Activated gamma-delta T cell treated with anti-CD3 and anti-CD28 coated beads, Interleukin-2, amount 50 U/mL, for 16 hours (primary cell): ENCODE results near the gene HS3ST1.

Experiments
- DNase-seq: peaks from one replicate; pipeline ENCODE4 v3.0.0-alpha.2; 2020; ENCODE audit warnings: low read depth

Gene HS3ST1

DNA sequence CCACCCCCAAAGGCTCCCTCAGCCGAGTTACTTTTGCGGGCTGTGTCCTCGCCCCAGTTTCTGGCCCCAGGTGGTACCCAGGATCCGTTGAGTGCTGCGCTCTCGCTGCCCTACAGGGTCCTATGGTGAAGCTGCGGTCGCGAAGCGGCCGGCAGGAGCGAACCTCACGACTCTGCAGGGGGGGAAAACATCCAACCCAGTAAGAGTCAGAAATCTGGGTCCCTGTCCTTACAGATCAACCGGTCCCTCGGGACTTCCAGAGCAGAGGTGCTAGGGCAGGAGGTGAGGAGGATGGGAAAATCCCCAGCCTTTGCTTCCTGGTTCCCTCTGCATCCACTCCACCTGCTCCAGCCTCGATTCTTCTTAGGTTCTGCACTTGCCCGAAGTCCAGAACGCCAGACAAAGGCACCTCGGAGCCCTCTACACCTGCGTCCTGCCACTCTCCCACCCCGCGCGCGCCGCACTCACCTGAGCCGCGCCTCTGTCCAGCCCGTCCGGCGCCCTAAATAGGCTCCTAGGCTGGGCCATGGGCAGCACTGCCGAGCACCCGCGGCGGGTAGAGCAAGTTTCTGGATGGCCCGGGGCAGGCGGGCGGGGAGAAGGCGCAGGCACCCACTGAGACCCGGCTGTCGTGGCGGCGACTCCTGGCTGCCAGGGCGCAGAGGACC is at the start of gene HS3ST1:
Gene HS3ST1 (minus strand): TSS at position 664 of the 668 bp plus-strand sequence. CDS start 28,889 bp downstream, outside the sequence.
- DNase-seq = no peak

DNA sequence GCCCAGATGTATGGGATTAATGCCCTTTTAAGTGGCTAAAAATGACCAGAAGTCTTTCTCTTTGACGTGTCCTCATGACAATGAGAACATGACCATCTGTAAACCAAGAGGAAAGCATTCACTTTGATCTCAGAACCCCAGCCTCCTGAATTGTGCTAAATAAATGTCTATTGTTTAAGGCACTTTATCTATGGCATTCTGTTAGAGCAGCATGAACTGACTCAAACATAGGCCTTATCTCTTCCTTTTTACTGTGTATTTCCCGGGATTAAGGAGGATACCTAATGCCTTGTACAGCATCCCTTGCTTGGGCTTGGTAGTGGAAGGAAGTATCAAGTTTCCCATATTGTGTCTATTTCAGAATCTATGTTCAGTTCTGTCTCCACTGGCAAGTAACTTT is 47.2 kb upstream of the HS3ST1 start:
- no peak for DNase-seq

DNA sequence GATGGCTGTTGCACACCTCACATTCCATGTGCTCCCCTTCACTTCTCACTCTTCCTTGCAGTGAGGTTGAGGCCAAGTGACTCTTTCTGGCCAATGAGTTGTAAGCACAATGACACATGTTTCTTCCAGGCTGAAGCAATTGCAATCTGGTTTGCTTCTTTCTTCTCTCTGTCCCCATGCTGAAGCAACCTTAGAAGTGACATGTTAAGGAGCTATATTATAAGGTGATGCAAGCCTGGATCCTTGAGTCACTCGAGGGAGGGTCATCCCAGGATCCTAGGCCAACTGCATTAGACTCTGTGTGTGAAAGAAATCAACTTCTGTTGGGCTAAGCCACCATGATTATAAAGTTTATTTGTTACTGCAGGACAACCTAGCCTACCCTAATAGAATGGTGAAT is 45.5 kb upstream of the HS3ST1 start:
- DNase-seq = no peak

DNA sequence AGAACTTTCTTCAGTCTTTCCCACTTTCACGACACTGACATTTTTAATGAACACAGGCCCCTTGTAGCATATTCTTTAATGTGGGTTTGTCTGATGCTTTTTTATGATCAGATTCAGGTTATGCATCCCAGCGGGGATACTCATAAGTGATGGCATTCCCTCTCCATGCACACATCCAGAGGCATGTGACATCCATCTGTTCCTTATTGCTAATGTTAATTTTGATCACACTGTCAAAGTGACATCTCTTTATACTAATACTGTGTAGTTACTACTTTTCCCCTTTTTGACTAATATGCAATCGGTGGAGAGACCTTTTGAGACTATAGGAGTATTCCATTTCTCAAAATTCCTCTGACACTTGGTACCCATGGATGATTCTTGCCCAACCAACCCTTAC is 43.8 kb upstream of the HS3ST1 start:
- DNase-seq = no peak

DNA sequence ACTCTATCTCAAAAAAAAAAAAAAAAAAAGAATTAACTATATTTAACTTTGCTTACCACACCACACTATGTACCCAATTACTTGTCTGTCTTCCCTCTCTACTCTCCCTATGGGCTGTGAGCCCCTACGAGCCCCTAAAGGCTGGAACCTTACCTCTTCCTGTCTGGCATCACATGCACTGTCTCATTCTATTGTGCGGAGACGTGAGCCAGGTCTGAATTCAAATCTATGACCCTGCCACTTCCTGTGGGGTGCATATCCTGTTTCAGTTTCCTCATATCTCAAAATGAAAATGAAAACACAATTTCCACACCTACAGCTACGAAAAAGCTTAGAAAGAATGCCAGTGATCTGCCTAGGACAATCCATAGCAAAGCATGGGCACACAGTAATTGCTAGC is 42.9 kb upstream of the HS3ST1 start:
- DNase-seq = peak; percentile 20

DNA sequence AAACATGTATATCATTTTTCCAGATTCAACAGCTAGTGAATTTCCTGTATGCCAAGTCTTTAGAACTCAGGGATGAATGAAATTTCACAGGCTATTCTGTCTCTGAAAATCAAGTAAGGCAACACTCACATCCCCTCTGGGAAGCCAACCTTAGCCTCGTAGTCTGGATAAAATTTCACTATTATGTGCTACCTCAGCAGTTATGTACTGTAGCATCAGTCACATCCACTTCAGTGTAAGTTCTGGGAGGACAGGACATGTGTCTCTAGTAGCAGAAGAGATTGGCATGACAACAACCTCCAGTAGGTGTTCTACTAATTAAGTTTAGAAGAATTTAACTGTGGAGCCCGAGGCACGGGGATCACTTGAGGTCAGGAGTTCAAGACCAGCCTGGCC is 42.4 kb upstream of the HS3ST1 start:
- DNase-seq = no peak

DNA sequence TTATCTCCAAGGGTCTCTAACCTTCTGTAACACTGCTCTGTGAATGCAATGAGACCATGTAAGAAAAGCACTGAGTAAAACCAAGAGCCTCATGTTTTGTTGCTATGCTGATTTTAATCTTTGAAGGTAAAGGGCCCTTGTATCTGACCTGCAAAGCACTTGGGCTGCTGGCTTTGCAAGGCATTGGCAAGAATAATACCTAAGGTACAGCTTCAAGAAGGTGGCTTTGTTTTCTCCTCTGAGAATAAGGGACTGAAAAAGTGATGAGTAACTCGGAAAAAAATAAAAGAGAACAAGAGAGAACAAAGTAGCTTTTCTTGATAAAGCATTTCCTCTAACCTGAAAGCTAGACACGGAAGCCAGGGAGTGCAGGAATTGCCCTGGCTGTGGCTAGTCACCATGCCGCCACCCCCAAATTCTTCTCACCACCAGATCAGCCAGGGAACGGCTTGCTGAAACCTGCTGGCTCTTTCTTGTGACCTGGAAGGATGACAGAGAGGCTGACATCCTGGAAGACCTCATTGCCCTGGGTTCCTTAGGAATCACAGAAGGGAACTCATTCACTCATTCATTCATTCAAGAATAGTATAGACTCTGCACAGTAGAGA is 41.8 kb upstream of the HS3ST1 start:
- DNase-seq = no peak

DNA sequence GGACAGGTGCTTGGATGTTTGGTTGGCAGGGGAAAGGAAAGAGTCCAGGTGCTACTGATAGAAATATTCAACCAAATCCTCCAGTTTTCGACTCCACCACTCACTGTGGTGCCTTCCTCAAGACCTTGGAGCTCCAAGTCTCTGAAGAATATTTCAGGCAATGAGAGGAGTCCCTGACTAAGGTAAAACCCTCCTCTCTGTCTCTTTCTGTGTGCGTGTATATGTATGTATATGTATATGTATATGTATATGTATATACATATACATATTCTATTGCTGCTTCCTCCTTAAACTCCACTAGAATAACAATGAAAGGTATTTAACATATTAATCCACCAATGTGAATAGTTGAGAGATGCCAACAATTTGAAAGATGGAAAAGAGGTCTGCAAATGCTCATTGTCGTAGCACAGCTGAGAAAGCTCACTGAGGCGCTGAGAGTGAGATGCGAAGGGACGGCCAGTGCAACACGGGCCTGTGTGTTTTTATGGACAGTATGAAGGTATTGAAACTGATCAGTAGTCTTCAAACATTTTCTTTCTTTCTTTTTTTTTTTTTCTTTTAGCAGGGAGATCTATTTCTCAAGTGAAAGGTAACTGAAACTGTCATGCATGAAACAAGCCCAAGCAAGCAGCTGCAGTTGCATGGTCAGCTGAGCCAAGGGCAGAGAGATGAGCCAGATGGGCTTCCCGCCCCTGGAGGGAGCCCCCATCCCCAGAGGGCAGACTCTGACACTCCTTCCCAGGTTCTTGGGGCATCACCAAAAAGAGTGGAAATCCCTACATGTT is 41.1 kb upstream of the HS3ST1 start:
- DNase-seq = no peak

DNA sequence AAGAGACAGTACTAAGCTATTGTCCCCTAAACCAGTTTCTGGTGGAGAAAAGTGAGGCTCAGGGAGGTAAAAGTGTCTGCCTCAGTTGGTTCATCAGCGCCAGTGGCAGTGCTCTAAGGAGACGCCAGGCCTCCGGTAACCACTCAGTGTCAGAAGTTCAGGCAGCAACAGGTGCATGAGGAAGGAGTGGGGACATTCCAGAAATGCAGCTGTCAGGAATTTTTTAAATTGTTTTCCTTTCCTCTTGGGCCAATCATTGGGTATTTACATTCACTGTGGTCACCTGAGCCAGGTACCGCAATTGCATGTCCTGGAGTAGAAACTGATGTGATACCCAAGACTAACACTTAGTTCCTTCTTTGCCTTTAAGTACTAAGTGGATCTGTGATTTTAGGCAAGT is 40.2 kb upstream of the HS3ST1 start:
- DNase-seq = no peak

DNA sequence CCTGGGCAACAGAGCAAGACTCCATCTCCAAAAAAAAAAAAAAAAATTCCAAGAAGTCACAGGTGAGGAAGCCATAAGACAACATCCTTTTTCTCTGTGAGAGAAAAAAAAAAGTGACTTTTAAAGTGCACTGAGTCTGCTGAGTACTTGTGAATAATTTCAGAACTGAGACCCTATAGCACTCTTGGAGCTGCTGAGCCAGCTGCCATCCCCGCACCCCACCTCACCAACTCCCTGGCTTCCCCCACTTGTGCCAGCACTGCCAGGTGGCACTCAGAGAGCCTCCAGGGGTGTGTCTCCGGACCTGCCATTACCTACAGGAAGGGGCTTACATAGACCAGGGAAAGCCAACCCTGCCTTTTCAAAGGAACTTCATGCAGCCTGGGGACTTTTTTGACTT is 39.2 kb upstream of the HS3ST1 start:
- DNase-seq = no peak

DNA sequence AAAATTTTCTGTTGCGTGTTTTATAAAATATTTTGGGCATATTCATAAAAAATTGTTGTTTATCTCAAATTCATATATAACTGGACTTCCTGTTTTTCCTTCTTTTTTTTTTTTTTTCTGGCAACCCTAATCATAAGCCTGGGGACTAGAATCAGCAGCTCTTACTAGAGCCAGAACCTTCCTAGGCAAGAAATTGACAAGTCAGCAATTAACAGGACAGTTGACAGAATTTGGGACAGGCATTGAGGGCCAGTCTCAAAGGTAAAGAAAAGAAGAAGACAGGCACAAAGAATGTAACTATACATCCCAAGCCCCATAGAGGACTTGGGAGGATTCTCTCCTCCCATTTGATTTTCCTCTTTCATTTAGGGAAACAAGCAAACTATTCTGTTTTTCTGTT is 35.0 kb upstream of the HS3ST1 start:
- no peak for DNase-seq

DNA sequence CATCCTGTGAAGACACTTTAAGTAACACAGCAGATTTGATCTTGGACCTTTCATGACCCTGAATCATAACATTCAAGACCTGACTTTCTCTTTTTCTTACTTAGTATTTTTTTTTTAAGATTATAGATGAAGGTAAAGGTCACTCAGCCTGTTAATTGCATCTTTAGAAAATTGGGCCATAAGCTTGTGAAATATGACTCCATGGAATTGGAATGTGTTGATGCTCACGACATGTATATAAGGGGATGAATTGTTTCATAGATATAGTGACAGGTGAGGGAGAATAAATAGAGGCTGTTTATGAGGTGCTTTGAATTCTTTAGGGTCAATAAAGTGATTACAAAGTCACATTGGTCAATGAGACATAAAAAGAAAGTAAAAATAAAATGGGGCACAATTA is 27.7 kb upstream of the HS3ST1 start:
- DNase-seq = no peak

DNA sequence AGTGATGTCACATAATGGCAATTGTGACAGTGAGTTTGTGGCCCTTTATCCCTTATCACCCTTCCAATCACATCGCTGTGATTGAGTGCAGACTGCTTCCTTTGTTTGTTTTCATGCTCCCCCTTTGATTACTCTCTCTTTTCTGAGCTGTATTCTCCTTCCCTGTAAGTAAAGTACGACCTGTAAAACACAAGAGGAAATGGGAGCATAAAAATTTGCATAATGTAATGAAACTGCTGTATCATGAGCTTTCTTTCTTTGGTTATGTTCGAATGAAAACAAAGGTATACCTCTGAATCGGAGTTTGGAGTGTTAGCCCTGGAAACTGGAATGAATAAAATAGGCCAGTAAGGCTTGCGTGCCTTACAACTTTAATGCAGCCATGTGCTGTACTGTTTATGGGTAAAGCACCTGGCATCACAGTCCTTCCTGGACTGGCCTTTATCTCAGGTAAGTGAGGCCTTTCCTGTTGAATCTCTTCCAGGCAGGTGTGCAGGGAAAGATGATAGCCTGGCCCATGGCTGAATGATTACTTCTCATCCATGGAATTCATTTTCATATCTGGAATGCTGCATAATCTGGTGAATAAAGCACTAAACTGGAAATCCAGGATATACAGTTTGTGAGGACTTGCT is 26.6 kb upstream of the HS3ST1 start:
- no peak for DNase-seq

DNA sequence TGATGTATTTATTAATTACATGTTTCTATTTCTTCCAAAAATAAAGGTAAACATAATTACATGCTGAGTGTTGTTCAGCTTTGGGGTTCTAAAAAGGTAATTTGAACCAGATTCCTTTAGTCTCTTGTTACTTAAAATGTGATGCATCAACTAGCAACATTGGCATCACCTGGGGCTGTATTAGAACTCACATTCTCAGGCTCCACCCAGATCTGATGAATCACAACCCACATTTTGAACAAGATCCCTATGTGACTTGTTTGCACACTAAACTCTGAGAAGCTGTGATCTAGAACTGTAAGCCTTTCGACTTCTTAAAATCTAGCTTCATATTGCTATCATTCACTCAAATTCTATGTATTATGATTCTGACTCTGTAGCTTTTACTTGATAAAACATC is 23.0 kb upstream of the HS3ST1 start:
- DNase-seq = no peak

DNA sequence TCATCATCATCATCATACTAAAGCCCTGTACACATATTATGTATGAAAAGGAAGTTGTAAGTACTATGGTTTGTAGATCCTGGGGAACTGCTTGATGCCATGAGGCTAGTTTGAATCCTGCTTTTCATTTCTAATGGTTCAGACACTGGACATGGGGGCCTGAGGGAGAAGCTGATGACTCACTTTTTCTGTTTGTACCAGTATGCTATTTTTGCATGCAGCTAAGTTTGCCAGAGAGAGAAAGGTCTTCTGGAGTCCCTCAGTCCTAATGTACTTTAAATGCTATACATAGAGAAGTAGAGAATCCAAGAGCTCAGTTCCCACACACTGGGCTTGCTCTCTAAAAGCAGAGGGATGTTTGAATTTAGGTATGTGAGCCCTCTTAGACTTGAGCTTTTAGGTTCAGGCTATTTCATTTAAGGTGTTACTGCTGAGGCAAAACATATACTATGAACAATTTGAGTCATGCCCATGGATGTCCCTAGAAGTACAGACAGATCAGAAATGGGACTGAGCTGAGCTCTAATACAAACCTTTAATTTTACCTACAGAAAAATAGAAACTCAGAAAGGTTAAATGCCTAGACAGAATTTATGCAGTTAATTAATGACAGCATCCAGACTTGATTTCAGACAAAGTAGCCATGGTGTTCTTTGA is 17.6 kb upstream of the HS3ST1 start:
- no peak for DNase-seq

DNA sequence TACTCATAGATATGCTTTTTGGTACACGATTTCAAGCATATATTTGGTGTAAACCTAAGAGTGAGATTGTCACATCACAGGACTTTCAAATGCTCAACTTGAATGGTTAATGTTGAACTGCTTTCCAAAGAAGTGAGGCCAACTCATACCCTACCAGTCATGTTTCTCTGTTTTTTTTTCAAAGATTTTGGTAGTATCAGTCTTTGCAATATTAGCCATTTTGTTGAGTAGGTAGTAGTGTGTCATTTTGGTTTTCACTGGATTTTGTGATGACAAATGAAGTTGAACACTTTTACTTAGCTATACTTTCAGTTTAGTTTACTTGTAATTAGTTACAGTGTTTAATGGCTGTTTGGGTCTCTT is 12.5 kb upstream of the HS3ST1 start:
- no peak for DNase-seq

DNA sequence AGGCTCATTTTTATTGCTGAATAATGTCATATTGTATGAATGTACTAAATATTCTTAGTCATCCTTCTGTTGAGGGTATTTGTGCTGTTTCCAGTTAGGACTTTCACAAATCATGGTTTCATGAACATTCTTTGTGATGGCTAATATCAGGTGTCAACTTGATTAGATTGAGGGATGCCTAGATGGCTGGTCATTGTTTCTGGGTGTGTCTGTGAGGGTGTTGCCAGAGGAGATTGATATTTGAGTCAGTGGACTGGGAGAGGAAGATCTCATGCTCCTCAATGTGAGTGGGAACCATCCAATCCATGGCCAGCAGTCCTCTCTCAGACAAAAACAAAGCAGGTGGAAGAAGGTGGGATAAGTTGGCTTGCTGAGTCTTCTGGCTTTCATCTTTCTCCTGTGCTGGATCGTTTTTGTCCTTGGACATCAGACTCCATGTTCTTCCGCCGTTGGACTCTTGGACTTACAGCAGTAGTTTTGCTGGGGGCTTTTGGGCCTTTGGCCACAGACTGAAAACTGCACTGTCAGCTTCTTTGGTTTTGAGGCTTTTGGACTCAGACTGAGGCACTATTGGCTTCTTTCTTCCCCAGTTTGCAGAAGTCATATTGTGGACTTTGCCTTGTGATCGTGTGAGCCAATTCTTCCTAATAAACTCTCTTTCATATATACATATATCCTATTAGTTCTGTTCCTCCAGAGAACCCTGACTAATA is 11.9 kb upstream of the HS3ST1 start:
- DNase-seq = no peak

DNA sequence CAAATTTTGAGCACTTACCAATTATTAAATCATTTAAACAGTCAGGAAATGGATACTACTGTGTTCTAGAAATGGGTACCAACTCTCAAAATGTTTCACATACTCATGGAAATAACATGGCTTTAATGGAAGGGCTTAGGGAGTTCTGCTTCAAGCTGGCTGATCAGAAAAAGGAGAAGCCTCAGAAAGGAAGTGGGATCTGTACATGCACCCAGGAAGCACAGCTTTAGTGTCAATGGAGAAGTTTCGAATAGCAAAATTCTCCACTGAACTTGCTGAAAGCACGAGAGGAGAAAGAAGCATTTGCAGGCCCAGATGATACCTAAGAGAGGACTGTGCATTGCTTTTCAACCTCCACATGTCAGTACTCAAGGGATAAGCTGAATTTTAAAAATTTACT is 11.1 kb upstream of the HS3ST1 start:
- no peak for DNase-seq

DNA sequence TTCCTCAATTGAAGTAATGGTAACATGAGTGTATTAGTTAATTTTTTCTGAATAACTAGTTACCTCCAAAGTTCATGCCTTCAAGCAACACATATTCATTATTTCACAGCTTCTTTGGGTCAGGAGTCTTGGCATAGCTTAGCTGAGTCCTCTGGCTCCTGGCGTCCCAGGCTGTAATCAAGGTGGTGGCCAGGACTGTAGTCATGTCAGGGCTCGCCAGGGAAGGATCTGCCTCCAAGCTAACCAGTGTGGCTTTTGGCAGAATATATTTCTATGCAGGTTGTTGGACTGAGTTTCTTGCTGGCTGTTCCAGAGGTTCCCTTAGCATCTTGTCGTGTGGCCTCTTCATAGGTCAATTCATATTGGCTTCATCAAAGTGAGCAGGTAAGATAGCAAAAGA is 10.0 kb upstream of the HS3ST1 start:
- DNase-seq = no peak

DNA sequence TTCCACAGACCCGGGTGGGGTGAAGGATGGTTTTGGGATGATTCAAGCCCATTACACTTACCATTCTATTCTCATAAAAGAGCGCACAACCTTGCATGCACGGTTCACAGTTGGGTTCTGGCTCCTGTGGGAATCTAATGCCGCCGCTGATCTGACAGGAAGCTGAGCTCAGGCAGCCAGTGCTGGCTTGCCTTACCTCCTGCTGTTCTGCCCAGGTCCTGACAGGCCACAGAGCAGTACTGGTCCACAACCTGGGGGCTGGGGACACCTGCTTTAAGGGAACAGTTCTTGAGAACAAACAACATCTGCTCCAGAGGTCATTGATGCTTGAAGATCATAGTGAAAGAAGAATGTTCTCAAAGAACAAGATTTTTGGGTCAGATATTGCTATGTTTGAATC is 8.0 kb upstream of the HS3ST1 start:
- no peak for DNase-seq

DNA sequence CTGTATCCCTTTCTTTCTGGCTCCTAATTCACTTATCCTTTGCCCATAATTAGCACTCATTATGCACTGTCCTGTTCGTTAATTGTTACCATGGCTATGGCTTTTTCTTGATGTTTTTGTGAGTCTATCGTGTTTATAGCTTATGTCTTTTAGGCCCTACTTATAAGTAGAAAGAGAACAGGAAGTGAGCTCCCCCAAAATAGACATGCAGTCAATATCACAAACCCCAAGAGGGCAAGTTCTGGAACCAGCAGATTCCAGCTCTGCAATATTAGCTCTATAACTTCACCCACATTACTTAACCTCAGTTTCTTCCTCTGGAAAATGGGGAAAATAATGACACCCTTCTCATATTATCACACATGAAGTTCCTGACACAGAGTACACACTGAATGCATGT is 7.4 kb upstream of the HS3ST1 start:
- DNase-seq = no peak

DNA sequence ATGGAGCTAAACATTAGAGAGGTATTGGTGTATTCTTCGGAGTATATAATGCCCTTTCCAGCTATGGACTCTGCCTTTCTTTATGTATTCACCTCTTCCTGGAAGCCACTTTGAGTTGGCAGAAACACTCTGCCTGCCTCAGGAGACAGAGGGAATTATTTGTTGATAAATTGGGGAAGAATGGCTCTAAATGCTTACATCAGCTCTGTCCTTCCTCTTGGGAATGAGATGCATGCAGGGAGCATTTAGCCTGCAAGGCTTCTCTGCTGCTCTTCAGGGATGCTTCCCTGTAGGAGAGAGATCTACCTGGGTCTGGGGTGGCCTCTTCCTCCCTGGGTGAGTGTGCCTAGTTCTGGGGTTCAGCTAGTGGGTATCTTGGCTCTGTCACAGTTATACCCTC is 6.9 kb upstream of the HS3ST1 start:
- no peak for DNase-seq
